NCI-H524 (cell line): ENCODE data around the gene TOM1L2.
A peak's percentile ranks its signal among the peaks of the same experiment; 100 is the strongest.

ENCODE experiments used
- DNase-seq, 2 experiments: peaks; one replicate each; lab custom pipeline; 2025; lab: John Stamatoyannopoulos, UW

Gene TOM1L2

DNA sequence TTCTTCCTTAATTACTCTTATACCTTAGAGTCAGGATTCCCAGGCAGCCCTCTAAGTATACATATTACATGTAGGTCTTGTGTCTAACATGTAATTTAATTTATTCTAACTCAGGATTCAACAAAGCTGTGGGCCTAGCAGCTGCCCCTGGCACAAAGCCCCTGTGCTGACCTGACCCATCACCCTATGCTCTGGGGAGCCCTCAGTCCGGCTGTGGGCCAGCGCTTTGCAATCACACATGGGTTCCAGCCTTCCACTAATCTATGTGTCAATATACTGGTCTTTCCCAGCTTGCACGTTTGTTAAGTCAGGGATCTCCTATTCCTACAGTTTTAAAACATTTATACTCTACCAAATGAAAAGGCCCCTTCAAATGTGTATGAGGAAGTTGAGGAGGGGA, 72.7 kb downstream of the TOM1L2 start:
- no peak for DNase-seq

DNA sequence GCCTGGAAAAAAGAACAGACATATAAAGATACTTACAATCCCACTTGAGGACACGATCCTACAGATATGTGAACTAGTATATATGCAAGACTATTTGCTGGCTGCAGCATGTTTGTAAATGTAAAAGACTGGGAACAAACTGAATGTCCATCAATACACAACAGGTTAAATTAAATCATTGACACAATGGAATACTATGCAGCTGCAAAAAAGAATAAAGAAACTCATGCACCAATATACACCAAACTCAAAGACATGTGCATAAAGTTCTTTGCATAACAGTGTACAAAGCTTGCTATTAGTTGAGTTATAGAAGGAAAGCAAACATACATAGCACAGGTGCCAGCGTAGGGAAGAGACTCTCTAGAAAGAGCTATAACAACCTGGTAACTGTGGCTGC, 73.5 kb downstream of the TOM1L2 start:
- no peak for DNase-seq

DNA sequence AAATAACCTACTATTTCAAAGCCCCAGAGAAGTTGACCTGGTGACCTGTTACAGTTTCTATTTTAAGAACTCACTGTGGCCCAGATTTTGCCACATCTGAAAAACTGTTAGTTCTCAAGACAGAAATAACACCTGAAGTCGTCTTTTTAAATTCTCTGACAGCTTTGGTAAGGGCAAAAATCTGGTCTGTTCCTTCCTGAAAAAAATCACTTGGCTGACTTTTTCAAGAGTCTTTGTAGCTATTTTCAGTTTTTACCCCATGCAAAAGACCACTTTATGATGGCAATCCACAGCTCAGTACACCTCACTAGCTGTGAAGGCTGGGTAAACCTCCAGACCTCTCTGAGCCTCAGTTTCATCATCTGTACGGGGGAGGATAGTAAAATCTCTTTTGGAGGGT, 74.8 kb downstream of the TOM1L2 start:
- no peak for DNase-seq

DNA sequence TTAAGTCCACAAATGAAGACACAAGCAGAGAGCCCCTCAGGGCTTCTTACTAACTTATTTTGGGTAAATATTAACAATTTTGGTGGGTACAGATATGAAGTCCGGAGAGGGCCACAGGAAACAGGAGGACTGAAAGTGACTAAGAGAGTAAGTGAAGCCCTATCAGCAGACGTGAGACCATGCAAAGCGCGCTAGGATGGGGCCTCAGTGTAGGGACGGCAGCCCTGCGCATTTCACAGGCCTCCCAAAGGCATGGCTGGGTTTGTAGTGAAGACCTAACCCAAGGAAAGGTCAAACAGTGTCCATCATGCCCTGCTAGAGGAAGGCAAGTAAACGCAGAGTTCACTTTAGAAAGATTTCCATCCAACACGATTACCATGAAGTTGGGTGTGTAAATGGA, 75.5 kb downstream of the TOM1L2 start:
- DNase-seq = no peak

DNA sequence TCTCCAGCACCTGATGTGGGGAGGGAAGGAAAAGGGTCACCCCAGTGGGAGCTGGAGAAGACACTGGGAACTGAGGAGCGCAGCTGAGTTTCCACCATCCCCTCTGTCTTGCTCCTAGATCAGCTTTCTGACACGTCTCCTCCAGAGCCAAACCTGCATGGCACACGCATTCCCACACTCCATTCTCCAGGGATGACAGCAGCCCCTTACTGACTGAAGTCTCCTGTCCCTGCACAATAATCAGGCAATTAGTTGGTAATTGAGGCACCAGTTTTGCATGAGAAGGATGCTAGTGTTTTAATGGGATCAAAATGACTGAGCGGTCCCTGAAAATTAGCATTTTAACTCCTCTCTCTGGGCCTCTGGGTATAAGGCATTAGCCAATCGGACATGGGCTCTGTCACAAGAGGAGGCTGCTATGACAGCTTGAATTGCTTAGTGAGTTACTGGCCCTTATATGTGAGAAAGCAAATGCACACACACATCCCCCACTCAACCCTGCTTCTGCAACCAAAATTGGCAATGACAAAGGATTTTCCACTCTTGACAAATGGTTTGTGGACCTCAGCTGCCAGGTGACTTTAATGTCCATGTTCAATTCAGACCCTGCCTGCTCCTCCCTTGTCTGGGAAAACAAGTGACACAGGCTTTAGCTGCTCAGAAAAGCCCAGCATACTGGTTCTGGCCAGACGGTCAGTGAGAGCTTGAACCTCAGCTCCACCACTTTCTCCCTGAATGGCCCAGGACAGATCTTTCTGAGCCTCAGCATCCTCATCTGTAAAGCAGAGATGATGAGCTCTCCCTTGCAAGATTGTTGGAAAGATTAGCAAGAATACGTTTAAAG, 78.2 kb downstream of the TOM1L2 start:
- DNase-seq = no peak

DNA sequence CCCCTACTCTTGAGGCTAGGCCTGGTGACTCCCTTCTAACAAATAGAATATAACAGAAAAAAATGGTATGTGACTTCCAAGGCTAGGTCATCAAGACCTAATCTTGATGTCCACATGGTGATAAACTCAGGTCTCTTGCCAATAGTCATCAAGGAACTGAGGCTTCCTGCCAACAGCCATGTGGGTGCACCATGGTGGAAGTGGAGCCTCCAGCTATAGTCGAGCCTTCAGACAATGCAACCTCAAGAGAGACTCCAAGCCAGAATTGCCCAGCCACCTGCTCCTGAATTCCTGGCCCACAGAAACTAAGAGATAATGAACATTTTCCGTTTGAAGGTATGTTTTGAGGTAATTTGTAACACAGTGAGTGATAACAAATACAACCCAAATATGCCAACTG, 79.5 kb downstream of the TOM1L2 start:
- no peak for DNase-seq

DNA sequence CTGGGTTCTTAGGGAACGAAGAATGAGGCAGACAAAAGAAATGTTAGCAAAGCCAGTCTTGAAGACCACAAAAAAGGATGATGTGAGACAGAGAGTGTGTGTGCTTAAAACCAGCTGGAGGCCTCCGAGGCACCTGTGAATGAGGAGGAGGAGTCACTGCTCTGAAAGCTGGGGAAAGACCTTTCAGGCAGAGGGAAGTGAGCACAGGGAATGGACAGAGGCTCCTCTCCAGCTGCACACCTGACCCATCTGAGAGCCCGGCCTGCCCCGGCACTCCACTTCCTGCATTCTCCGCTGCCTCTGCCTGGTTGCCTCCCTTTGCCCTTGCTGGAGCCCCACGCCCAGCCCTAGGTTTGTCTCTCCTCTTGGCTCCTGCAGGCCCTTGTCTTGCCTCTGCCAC, 80.2 kb downstream of the TOM1L2 start:
- DNase-seq = no peak

DNA sequence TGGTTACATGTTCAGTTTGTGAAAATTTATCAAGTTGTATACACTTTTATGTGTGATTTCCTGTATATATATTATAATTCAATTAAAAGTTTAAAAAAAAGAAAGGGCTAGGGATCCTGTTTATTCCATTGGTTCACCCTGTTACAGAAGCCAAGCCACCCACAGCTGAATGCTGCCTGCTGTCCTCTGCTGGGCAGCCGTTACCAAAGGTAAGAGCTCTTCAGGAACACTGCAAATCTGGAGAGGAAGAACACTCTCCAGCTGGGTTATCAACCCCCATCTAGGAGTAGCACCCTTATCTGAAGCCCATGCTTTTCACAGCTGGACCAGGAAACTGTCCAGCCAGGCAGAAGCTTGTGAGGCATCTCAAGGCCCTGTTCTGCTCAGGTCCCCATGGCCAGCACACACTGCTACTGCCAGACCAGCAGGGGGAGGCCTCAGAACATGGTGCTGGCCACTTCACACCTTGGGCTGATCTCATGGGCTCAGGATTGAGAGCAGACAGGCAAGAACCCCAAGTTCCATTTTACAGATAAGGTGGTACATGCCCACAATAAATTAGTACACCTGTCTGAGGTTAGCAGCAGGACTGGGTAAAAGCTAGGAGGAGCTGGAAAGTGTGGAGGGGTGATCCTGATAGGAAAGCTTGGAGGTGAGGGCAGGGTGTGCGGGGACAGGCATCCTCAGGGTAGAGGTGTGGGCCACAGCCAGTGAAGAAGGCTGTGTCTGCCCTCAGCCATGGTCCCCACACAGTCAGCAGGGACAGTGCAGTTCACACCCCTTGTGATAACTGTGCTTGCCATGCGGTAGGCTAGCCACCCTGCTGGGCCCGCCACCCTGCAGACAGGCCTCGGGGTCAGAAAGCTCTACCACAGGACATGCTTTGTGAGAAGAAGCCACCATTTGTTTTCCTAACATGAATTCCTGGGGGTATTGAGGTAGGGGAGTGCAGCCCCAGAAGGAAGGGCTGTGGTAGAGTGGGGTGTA, 81.1 kb downstream of the TOM1L2 start:
- peak in 1 of 2 experiments; percentile 65 for DNase-seq

DNA sequence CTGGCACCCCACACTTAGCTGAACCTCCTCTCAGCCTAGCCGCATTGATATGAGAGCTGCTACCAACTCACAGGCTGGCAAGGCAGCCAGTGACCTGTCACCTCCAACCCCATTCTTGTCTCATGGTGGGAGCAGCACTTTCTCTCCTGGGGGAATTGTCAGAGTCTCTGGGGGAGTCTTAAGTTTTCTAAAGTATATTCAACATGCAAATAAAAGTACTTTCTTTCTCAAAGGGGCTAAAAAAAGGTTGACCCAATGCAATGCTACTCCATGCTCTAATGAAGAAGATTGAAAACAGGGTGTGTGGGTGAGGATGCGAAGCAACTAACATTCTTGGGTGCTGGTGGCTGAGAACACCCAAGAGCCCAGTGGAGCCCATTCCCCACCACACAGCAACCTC, 82.3 kb downstream of the TOM1L2 start:
- no peak for DNase-seq

DNA sequence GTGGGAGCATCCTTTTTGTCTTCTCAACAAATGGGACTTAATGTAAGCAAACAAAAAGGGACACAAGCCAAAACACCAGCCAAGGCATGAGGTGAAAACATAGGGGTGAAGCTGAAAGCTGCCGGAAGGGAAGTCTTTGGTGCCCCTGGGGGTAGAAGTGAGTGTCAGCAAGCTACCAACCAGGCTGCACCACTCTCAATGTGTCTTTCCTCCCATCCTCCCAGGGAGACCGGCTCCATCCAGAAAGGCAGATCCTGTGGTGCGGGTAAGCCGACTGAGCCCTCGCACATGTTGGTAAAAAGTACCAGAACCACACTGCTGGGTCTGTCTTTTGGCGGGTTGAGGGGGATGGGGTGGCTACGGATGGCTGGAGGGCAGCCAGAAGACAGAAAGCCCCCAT, 83.4 kb downstream of the TOM1L2 start:
- peak in 1 of 2 experiments; percentile 45 for DNase-seq

DNA sequence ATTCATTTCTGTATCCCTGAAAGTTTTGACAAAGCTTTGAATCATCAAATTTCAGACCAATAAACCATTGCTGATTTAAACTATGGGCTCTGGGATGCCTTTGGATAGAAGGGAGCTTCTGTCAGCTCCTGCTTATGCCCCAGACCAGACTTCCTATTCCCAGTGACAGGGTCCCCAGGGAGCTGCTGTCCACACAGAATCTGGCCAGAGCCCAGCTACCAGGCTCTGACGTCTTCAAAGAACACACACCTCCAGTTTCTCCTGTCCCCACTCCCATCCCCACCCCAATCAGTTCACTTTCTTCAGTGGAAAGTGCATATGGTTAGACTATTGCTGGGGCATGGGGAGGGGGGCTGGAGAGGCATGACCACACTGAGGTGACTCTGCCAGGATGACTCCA, 83.8 kb downstream of the TOM1L2 start:
- DNase-seq = no peak

DNA sequence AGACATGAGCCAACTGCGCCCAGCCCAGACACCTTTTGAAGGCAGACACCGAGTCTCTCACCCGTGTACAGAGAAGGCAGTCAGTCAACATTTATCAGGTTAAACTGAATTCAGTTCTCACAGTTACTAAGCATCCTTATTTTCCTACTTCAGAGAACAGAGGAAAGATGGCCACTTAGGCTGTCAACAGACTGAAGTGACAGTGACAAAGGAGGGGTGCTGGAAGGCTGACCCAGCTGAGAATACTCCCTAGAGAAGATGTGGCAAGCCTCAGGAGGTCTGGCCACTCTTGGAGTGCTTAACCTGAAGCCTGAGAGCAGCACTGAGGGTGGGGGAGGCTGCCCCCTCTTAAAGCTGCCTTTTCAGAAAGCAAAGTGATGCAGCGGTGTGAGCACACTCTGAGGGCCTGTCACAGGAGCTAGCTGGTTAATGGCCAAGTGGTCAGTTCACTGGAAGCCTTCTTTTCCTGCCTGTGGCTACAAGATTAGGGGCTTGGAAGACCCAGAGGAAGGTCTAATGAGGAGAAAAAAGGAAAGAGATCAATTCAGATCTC, 84.4 kb downstream of the TOM1L2 start:
- DNase-seq = no peak

DNA sequence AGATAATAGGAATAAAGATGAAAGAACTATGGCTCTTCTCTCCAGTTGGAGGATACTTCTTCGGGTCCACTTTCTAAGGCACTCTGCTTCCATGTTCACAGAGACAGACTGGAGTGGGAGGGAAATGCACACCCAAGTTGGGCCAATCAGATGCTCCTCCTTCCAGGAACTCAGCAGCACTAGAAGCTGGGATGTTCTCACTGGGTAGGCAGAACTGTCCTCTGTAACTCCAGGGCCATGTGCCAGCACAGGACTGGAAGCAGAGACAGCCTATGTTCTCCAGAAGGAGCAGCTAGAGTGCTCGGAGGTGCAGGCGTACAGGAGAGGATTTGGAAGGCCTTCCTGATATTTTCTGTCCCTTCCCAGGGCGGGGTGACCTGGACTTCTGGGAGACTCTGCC, 85.5 kb downstream of the TOM1L2 start:
- peak in 1 of 2 experiments; percentile 34 for DNase-seq

DNA sequence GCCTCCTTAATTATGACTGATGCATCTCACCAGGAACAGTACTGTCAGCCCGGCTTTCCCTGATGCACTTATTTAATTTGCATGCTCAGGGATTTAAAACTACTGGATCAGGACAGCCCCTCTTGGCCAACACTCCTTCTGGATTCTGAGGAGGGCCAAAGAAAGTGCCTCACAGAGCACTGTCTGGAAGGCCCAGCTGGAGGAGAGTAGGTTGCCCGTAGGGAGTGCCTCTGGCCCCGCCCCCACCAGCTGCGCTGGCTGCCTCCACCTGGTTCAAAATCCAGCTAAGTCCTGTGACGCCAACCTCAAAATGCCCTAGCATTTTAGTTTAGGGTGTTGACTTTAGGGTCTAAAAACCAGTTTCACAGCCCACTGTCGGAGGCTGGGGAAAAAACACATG, 86.0 kb downstream of the TOM1L2 start:
- DNase-seq = peak; percentile 80 to 94

DNA sequence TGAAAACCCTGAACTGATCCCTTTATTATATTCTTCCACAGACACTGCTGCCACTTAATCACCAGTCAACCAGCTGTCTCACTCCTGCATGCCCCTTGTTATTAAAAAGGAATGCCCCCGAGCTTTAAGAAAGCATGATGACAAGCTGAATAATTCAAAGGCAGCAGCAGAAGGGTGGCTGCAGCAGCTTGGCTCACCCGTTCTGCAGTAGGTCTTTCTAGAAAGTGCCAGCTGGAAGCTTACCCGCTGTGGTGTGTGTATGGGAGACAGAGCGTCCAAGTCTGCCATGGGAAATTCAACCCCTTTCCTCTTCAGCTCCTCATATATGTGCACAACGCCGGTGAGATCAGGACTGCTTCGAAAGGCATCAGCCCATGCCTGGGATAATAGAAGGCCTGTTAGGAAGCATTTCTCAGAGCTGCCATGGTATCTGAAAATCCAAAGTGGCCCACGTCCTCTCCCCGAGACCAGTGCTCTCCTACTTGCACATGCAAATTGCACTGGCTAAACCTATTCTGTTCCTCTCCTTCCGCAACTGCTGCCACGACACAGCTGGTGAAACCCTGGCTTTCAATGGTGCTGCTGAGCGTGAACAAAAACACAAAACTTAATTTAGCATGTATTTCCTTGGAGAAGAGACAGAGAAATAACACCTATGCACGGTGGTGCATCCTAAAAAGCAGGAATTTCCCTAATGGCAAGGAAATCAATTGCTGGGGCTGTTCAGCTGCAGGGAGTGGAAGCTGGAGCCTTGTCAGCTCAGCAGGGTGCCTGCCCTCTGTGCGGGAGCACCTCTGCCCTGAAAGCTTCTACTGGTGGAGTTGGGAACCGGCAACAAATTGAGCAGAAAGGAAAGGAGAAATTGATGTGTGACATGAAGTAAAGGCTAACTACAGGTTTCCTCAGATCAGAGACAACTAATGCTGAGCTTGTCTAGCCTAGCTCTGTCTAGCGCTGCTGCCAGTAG, 87.5 kb downstream of the TOM1L2 start:
- DNase-seq = peak; percentile 80 to 97

DNA sequence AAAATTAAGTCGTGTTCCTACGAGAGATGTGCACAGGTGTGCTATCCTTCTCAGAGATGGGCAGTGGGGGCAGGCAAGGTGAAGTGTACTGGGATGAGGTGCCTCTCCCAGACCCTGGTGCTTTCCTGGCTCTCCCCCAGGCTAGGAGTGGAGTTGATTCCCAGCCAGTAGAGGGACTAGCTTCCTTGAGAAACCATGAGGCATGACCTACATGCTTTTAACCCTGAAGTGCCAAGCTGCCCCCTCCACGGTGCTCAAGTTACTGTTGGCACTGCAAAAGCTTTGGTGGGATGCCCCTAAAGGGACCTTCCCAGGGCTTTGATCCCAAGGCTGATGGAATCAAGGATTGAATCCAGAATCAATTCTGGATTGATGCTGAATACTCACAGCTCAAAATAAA, 88.4 kb downstream of the TOM1L2 start:
- DNase-seq = peak; percentile 23 to 53

DNA sequence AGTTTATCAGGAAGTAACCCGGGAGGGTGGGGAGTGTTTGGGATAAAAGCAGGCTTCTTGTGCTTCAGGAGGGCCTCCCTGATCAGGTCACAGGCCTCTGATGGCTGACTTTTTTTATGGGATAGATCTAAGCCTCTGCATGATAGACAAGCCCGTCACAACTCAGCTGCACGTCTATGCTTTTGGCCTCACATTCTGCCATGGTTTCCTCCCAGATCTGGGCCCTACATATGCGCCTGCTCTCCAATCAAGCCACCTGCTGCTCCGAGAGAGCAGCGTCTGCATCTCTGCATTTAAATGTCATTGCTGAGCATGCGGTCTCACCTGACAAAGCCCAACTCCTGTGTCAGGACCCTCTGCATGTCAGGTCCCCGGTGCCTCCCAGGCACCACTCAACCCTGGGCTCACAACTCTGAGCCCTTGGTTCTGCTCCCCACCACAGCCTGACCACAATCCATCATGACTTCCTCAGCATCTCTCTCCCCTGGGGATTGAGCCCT, 90.1 kb downstream of the TOM1L2 start:
- DNase-seq = no peak

DNA sequence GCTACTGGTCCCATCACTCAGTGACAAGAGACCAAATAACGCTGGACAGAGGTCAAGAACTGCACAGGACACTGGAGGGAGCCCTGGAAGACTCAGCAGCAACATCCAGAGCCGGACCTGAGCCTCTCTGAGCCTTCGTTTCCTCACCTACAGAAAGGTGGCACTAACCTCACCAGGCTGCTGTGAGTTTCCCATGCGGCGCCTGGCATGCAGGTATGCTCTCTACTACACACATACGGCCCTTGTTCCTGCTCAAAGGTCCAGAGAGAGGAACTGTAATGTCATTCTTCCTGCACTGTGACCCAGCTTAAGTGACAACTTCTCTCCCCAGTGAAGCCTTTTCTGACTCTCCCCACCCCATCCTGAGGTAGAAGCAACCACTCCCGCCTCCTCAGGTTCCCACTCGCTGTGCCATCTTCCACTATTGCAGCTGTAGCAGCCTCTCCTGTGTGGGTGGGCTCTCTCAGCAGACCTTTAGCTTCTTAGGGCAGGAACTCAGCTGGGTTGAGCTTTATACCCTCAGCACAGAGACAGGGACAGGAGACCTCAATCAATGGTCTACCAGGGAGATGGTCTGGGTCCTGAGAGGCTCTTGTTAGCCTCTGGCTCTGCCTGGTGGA, 91.5 kb downstream of the TOM1L2 start:
- DNase-seq = no peak

DNA sequence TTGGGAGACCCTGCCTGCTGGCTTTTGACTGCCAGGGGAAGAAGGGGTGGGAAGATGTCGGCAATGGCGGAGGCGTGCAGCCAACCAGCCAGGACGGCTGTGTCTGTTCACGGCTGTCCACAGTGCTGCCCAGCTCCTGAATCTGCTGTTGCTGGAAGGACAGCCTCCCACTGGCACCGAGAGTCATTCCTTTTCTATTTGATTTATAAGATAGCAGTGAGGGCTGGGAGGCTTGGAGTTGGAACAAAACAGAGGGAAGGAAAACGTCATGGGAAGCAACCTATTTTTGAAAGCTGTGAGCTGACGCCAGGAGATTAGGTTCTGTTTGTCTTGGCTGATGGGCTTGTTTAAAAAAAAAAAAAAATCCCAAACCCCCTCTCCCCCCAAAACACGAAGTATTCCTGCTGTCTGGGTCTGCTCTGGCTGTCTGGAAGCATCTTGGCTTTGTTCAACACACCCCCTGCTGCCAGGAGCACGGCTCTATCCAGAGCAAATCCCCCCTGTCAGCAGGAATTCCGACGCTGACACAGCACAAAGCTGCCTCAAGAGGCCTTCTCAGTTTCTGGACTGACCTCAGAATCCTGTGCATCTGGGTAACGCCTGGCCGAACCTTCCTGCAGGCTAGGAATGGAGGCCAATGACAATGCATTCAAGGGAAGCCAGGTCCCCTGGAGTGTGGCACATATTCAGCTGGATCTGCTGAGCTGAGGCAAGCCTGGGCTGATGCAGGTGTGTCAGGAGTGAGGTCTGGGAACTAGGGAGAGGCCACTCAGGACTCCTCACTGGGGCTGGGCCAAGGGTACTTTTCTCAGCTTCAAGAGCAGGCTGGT, 94.5 kb downstream of the TOM1L2 start:
- no peak for DNase-seq
